Mammary epithelial cell (primary cell): ENCODE results near the gene TIFAB.

Experiments
- CTCF ChIP-seq, 2 donors: IDR thresholded peaks in 1 of 2; conservative IDR thresholded peaks in 1 of 2; 2 replicates each; pipeline ENCODE4 v1.5.1; 2011 to 2012; ENCODE audit warnings: inconsistent platforms in 2 of 2, low read length in 2 of 2, mild to moderate bottlenecking in 2 of 2, control low read depth in 1 of 2, low read depth in 1 of 2; ENCODE audit not compliant: insufficient read depth in 1 of 2; ENCODE audit errors: extremely low read depth in 1 of 2
- EZH2 ChIP-seq: IDR thresholded peaks from 2 replicates; pipeline ENCODE4 v1.6.1; 2012; ENCODE audit warnings: low read length, inconsistent platforms, borderline replicate concordance

DNA sequence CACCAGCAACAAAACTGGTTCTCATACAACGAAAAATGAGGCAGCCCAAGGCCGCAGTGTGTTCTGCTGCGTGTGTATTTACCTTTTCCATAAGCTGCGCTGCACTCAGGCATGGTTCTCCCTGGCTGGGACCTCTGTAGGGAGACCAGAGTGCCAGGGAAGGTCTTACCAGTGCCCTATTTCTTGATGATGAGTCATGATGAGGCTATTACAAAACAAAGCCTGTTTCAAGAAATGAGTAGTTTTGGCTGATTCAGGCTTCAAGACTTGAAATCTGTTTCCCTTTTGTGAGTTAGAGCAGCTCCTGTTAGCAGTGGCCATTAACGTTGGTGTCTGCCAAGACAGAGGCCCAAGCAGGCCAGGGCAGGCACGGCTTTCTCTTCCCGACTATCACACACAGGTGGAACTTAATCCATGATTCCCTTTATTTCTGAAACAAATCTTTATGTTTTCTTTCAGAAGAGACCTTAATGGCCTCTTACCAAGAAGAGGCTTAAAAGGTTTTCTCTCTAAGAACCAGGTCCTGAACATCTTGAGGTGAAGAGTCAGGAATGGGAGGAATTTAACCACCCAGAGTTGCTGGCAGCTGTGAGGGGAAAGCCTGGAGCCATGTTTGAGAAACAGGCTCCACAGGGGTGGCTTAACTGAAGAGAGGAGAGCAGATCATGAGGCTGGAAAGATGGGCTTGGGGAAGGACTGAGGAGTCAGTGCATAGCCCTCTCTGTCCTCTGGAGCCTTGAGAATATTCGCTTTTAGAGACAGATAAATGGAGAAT is 41.4 kb upstream of the TIFAB start:
- TF ChIP-seq CTCF (conservative IDR thresholded peaks at IDR 0.05 in 1 of 2, IDR thresholded peaks at IDR 0.05 in 1 of 2; ENCODE audit: extremely low read depth in 1 of 2, insufficient read depth in 1 of 2, low read depth in 1 of 2, low read length in 2 of 2) (no peak), EZH2 (no peak)
